A549 treated with Mapracorat at 1 μM for 4 hours (cell line): ENCODE measurements around the gene PLCG2. TPM values are rescaled to one million over a fixed set of nuclear protein-coding genes. Genes with fewer than 3 reads are reported as not detected.

ENCODE experiments used
- total RNA-seq: library from RNA; stranded (reverse); fragments of 200-300 nt; extraction: Qiagen RNA extraction; gene quantifications from 5 replicates; pipeline ENCODE4 v1.2.3, GENCODE V29; 2022

The PLCG2 gene
- 2.4 to 5.0 TPM (median 4.1 TPM) in 5 replicates for total RNA-seq

DNA sequence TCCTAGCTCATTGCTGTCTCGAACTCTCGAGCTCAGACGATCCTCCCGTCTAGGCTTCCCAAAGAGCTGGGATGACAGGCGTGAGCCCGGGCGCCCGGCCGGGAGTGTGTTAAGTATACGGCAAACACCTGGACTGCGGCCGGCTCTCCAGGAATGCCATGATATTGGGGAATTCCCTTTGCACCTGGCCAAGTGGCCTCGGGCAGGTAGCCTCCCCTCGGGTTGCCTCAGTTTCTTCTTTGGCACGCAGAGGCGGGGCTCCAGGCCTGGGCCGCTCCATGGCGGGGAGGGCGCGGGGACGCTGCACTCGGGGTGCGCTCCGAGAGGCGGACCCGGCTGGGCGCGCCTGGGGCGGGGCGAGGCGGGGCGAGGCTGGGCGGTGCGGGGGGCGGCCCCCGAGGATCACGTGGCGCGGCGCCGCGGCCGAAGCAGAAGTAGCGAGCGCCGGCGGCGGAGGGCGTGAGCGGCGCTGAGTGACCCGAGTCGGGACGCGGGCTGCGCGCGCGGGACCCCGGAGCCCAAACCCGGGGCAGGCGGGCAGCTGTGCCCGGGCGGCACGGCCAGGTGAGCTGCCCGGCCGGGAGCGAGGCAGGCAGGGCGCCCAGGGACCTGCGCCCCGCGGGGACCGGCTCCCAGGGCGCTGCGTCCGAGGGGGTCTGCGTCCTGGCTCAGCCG is at the start of gene PLCG2:
TSS of gene PLCG2 (plus strand) at position 431 of the 675 bp plus-strand sequence. CDS start 6,699 bp downstream, outside the sequence.

DNA sequence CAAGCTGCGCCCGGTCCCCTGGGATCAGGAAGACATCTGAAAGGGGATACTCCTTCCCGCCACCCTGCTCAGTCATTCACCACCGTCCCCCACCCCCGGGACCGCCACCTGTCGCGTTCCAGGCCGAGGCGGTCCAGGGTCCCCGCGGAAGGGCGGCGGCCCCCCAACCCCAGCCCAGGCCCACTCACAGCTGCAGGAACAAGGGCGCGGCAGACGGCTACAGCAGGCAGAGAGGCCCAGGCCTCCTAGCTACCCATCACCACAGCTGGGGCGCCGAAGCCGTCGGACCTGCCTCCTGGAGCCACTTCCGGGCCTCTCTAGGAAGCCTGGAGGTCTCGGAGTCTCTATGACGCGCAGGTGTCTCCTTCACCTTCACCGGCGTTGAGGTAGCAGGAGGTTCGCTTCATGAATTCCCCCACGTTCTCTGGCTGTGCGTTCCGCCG is 232.1 kb downstream of the PLCG2 start, which contains the start of gene SDR42E1:
TSS of gene SDR42E1 (minus strand) at position 272 of the 443 bp plus-strand sequence. CDS start 10,612 bp downstream, outside the sequence.

Other genes with a start within 250 kb of the PLCG2 start
- 0.81 to 1.9 TPM (median 1.1 TPM) in 5 replicates for gene SDR42E1, start 232.2 kb downstream of the PLCG2 start, total RNA-seq